ENCODE results near the gene KRT78.

GRCh38 chr12:52825961-52826360 lies 22.8 kb downstream of the KRT78 start:
- no peak for TF ChIP-seq CTCF (IDR thresholded peaks at IDR 0.05)
- no peak for TF ChIP-seq POLR2A (IDR thresholded peaks at IDR 0.05)

All from heart left ventricle (tissue), 13 donors.